SK-N-SH treated with all-trans-retinoic acid at 6 μM for 48 hours (cell line): ENCODE results near the gene MAPK8.

ENCODE experiments used
- ATAC-seq: fragments of 200-7000 bp; cut with Tn5 transposase; 3 replicates; pipeline ENCODE4 v1.9.1; 2020; ENCODE audit warnings: mild to moderate bottlenecking, moderate library complexity
- ARNTL ChIP-seq: fragments of 450-650 bp; formaldehyde crosslinking; IDR thresholded peaks from 2 replicates; pipeline ENCODE4 v1.5.0; 2020; ENCODE audit warnings: low read depth, mild to moderate bottlenecking, moderate library complexity, borderline replicate concordance
- BACH2 ChIP-seq: fragments of 250-450 bp; sonication (Bioruptor Pico); IDR thresholded peaks from 2 replicates; pipeline ENCODE4 v1.9.0; 2021; ENCODE audit warnings: mild to moderate bottlenecking, borderline replicate concordance
- CSDC2 ChIP-seq: fragments of 250-450 bp; sonication (Bioruptor Pico); IDR thresholded peaks from 2 replicates; pipeline ENCODE4 v1.5.0; 2020; ENCODE audit warnings: mild to moderate bottlenecking, moderate library complexity
- ESRRG ChIP-seq: fragments of 250-450 bp; sonication (Bioruptor Pico); IDR thresholded peaks from 2 replicates; pipeline ENCODE4 v1.6.1; 2021; ENCODE audit warnings: mild to moderate bottlenecking
- GLIS3 ChIP-seq: fragments of 250-450 bp; sonication (Bioruptor Pico); IDR thresholded peaks from 2 replicates; pipeline ENCODE4 v1.5.0; 2020; ENCODE audit warnings: mild to moderate bottlenecking, moderate library complexity
- ISL1 ChIP-seq: fragments of 250-450 bp; sonication (Bioruptor Pico); IDR thresholded peaks from 2 replicates; pipeline ENCODE4 v2.1.2; 2022; ENCODE audit warnings: mild to moderate bottlenecking, moderate library complexity
- OSR1 ChIP-seq: fragments of 250-450 bp; sonication (Bioruptor Pico); IDR thresholded peaks from 2 replicates; pipeline ENCODE4 v1.8.0; 2022; ENCODE audit warnings: moderate library complexity, mild to moderate bottlenecking, inconsistent platforms
- PPARA ChIP-seq: fragments of 250-450 bp; sonication (Bioruptor Pico); IDR thresholded peaks from 2 replicates; pipeline ENCODE4 v1.5.0; 2020; ENCODE audit warnings: mild to moderate bottlenecking, borderline replicate concordance
- RARB ChIP-seq: fragments of 250-450 bp; sonication (Bioruptor Pico); IDR thresholded peaks from 2 replicates; pipeline ENCODE4 v1.8.0; 2021; ENCODE audit warnings: mild to moderate bottlenecking, moderate library complexity
- SNAI2 ChIP-seq: fragments of 250-450 bp; sonication (Bioruptor Pico); IDR thresholded peaks from 2 replicates; pipeline ENCODE4 v1.5.0; 2020; ENCODE audit warnings: mild to moderate bottlenecking, moderate library complexity
- TCF4 ChIP-seq: fragments of 250-450 bp; sonication (Bioruptor Pico); IDR thresholded peaks from 2 replicates; pipeline ENCODE4 v1.8.0; 2021; ENCODE audit warnings: mild to moderate bottlenecking, moderate library complexity, borderline replicate concordance
- TOX ChIP-seq: fragments of 250-450 bp; sonication (Bioruptor Pico); IDR thresholded peaks from 2 replicates; pipeline ENCODE4 v1.8.0; 2021; ENCODE audit warnings: mild to moderate bottlenecking, moderate library complexity, borderline replicate concordance
- ZC3H10 ChIP-seq: fragments of 250-450 bp; sonication (Bioruptor Pico); IDR thresholded peaks from 2 replicates; pipeline ENCODE4 v1.5.1; 2021; ENCODE audit warnings: mild to moderate bottlenecking, moderate library complexity
- ZFP3 ChIP-seq: fragments of 250-450 bp; sonication (Bioruptor Pico); IDR thresholded peaks from 2 replicates; pipeline ENCODE4 v1.5.0; 2020; ENCODE audit warnings: mild to moderate bottlenecking, moderate library complexity
- ZFP30 ChIP-seq: fragments of 450-650 bp; formaldehyde crosslinking; IDR thresholded peaks from 2 replicates; pipeline ENCODE4 v1.5.0; 2022; ENCODE audit warnings: mild to moderate bottlenecking, moderate library complexity
- ZNF565 ChIP-seq: fragments of 450-650 bp; formaldehyde crosslinking; conservative IDR thresholded peaks from 2 replicates; pipeline ENCODE4 v1.5.0; 2020; ENCODE audit warnings: low read depth, mild to moderate bottlenecking, moderate library complexity
- ZNF70 ChIP-seq: fragments of 450-650 bp; formaldehyde crosslinking; IDR thresholded peaks from 2 replicates; pipeline ENCODE4 v1.5.0; 2020; ENCODE audit warnings: mild to moderate bottlenecking, moderate library complexity
- ZNF8 ChIP-seq: fragments of 450-650 bp; formaldehyde crosslinking; IDR thresholded peaks from 2 replicates; pipeline ENCODE4 v1.5.0; 2020; ENCODE audit warnings: mild to moderate bottlenecking, moderate library complexity
- TF ChIP-seq, protein P1 (sequence below): fragments of 250-450 bp; sonication (Bioruptor Pico); IDR thresholded peaks from 2 replicates; pipeline ENCODE4 v1.8.0; 2021; ENCODE audit warnings: low read depth, mild to moderate bottlenecking, moderate library complexity, borderline replicate concordance
- TF ChIP-seq, protein P2 (sequence below): fragments of 250-450 bp; sonication (Bioruptor Pico); IDR thresholded peaks from 2 replicates; pipeline ENCODE4 v1.5.1; 2021; ENCODE audit warnings: mild to moderate bottlenecking, moderate library complexity
- TF ChIP-seq, protein P3 (sequence below): fragments of 250-450 bp; sonication (Bioruptor Pico); IDR thresholded peaks from 2 replicates; pipeline ENCODE4 v1.8.0; 2020; ENCODE audit warnings: mild to moderate bottlenecking, moderate library complexity, borderline replicate concordance
- TF ChIP-seq, protein P4 (sequence below): fragments of 250-450 bp; sonication (Bioruptor Pico); IDR thresholded peaks from 2 replicates; pipeline ENCODE4 v1.5.1; 2020; ENCODE audit warnings: low read depth, mild to moderate bottlenecking, moderate library complexity
- TF ChIP-seq, protein P5 (sequence below): fragments of 250-450 bp; sonication (Bioruptor Pico); IDR thresholded peaks from 2 replicates; pipeline ENCODE4 v1.5.0; 2020; ENCODE audit warnings: mild to moderate bottlenecking, moderate library complexity

MAPK8 gene

DNA sequence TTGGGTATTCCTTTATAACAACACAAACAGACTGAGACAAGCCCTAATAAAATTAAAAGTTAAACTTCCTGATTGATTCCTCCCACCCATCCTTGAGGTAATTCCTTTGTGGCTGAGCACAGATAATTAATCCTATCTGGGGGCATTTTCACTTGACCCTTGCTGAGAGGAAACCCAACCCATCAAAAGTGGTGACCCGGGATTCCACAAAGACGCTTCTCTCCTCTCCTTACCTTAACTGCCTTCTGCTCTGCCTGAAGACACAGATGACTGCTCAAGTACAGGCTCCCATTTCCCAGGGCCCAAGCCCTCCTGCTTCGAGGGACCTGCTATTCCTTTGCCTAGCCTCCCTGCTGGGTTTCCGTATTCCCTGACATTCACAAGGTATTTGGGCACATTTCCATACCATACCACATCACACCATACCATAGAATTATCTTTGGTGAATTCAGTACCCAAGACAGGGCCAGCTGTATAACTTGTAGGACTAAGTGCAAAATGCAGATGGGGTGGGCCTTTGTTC lies 9.8 kb upstream of the MAPK8 start (continued):
- TF ChIP-seq GLIS3 (CRISPR knock-in tag) (no peak), ZNF8 (CRISPR knock-in tag) (no peak), ARNTL (CRISPR knock-in tag) (no peak)

DNA sequence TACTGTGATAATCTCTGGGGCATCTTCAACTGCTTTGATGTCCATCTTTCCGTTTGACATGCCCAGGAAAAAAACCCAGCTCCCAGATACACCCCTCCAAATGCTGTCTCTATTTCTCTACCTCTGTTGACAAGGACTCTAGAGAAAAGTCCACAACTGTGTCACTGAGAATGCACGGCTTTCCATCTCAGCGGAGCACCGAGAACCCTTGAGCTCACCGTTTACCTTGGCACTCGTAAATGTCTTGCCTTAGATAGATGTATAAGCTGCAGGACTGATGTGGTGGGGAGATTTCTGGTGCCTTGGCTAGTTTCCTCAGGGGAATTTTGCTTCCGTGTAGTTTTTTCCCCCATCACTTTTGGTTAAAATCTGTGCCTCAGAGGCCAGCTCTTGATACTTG lies 7.4 kb upstream of the MAPK8 start:
- ATAC-seq, result no peak

DNA sequence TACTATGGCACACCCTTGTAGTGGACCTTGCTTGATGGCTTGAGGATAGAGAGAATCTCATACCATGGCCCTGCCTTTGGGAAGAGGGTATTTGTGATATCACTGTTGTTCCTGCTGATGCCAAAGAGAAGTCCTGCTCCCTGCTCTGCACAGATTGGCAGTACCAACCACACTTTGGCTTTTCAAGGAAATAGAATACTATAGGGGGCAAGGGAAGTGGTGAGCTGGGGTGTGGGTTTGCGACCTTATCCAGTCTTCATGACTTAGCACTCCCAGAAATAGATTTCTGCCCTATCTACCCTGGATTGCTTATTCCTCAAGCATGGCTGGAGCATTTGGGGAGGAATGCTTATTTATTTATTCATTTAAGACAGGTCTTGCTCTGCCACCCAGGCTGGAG lies 6.8 kb upstream of the MAPK8 start:
- ATAC-seq, result no peak
- TF ChIP-seq, protein P1, sequence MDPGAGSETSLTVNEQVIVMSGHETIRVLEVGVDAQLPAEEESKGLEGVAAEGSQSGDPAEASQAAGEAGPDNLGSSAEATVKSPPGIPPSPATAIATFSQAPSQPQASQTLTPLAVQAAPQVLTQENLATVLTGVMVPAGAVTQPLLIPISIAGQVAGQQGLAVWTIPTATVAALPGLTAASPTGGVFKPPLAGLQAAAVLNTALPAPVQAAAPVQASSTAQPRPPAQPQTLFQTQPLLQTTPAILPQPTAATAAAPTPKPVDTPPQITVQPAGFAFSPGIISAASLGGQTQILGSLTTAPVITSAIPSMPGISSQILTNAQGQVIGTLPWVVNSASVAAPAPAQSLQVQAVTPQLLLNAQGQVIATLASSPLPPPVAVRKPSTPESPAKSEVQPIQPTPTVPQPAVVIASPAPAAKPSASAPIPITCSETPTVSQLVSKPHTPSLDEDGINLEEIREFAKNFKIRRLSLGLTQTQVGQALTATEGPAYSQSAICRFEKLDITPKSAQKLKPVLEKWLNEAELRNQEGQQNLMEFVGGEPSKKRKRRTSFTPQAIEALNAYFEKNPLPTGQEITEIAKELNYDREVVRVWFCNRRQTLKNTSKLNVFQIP (CRISPR knock-in tag), result no peak
- TF ChIP-seq TOX (CRISPR knock-in tag) (no peak), ZC3H10 (no peak), ZFP3 (CRISPR knock-in tag) (no peak), CSDC2 (no peak), TCF4 (CRISPR knock-in tag) (no peak), ESRRG (CRISPR knock-in tag) (no peak), RARB (no peak), BACH2 (CRISPR knock-in tag) (no peak)
- TF ChIP-seq, protein P2, sequence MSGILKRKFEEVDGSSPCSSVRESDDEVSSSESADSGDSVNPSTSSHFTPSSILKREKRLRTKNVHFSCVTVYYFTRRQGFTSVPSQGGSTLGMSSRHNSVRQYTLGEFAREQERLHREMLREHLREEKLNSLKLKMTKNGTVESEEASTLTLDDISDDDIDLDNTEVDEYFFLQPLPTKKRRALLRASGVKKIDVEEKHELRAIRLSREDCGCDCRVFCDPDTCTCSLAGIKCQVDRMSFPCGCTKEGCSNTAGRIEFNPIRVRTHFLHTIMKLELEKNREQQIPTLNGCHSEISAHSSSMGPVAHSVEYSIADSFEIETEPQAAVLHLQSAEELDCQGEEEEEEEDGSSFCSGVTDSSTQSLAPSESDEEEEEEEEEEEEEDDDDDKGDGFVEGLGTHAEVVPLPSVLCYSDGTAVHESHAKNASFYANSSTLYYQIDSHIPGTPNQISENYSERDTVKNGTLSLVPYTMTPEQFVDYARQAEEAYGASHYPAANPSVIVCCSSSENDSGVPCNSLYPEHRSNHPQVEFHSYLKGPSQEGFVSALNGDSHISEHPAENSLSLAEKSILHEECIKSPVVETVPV, result no peak
- TF ChIP-seq, protein P3, sequence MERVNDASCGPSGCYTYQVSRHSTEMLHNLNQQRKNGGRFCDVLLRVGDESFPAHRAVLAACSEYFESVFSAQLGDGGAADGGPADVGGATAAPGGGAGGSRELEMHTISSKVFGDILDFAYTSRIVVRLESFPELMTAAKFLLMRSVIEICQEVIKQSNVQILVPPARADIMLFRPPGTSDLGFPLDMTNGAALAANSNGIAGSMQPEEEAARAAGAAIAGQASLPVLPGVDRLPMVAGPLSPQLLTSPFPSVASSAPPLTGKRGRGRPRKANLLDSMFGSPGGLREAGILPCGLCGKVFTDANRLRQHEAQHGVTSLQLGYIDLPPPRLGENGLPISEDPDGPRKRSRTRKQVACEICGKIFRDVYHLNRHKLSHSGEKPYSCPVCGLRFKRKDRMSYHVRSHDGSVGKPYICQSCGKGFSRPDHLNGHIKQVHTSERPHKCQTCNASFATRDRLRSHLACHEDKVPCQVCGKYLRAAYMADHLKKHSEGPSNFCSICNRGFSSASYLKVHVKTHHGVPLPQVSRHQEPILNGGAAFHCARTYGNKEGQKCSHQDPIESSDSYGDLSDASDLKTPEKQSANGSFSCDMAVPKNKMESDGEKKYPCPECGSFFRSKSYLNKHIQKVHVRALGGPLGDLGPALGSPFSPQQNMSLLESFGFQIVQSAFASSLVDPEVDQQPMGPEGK, result no peak

More for the DNA sequence above, 7.4 kb upstream of the MAPK8 start:
- TF ChIP-seq OSR1 (CRISPR knock-in tag), result no peak
- TF ChIP-seq TCF4 (CRISPR knock-in tag), result no peak
- TF ChIP-seq SNAI2, result no peak
- no peak for TF ChIP-seq PPARA (CRISPR knock-in tag)
- TF ChIP-seq ZNF8 (CRISPR knock-in tag), result no peak
- TF ChIP-seq, protein P1 (CRISPR knock-in tag), result no peak
- TF ChIP-seq ZC3H10, result no peak
- TF ChIP-seq ISL1 (CRISPR knock-in tag), result no peak
- TF ChIP-seq, protein P4, sequence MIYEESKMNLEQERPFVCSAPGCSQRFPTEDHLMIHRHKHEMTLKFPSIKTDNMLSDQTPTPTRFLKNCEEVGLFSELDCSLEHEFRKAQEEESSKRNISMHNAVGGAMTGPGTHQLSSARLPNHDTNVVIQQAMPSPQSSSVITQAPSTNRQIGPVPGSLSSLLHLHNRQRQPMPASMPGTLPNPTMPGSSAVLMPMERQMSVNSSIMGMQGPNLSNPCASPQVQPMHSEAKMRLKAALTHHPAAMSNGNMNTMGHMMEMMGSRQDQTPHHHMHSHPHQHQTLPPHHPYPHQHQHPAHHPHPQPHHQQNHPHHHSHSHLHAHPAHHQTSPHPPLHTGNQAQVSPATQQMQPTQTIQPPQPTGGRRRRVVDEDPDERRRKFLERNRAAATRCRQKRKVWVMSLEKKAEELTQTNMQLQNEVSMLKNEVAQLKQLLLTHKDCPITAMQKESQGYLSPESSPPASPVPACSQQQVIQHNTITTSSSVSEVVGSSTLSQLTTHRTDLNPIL, result no peak
- TF ChIP-seq ESRRG (CRISPR knock-in tag), result no peak
- no peak for TF ChIP-seq ZFP30 (CRISPR knock-in tag)
- no peak for TF ChIP-seq ZNF565 (CRISPR knock-in tag)
- TF ChIP-seq TOX (CRISPR knock-in tag), result no peak
- TF ChIP-seq GLIS3 (CRISPR knock-in tag), result no peak
- TF ChIP-seq, protein P5, sequence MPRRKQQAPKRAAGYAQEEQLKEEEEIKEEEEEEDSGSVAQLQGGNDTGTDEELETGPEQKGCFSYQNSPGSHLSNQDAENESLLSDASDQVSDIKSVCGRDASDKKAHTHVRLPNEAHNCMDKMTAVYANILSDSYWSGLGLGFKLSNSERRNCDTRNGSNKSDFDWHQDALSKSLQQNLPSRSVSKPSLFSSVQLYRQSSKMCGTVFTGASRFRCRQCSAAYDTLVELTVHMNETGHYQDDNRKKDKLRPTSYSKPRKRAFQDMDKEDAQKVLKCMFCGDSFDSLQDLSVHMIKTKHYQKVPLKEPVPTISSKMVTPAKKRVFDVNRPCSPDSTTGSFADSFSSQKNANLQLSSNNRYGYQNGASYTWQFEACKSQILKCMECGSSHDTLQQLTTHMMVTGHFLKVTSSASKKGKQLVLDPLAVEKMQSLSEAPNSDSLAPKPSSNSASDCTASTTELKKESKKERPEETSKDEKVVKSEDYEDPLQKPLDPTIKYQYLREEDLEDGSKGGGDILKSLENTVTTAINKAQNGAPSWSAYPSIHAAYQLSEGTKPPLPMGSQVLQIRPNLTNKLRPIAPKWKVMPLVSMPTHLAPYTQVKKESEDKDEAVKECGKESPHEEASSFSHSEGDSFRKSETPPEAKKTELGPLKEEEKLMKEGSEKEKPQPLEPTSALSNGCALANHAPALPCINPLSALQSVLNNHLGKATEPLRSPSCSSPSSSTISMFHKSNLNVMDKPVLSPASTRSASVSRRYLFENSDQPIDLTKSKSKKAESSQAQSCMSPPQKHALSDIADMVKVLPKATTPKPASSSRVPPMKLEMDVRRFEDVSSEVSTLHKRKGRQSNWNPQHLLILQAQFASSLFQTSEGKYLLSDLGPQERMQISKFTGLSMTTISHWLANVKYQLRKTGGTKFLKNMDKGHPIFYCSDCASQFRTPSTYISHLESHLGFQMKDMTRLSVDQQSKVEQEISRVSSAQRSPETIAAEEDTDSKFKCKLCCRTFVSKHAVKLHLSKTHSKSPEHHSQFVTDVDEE (CRISPR knock-in tag), result no peak
- no peak for TF ChIP-seq RARB
- no peak for TF ChIP-seq ZFP3 (CRISPR knock-in tag)
- TF ChIP-seq BACH2 (CRISPR knock-in tag), result no peak
- TF ChIP-seq ZNF70, result no peak
- TF ChIP-seq, protein P3, result no peak
